GM19239 (cell line): Measurements from ENCODE around the gene GPS1.

Experiments used
- DNase-seq: peaks from one replicate; pipeline ENCODE4 v3.0.0; 2011; ENCODE audit warnings: low spot score; ENCODE audit not compliant: insufficient read length
- FAIRE-seq: peaks from 2 replicates; lab custom pipeline; 2011; peaks lifted over from hg19 to GRCh38; lab: Jason Lieb, UNC

Gene GPS1

GRCh38 chr17:82013772-82014321, 37.9 kb upstream of the GPS1 start:
- DNase-seq, result no peak
- FAIRE-seq, result no peak

- FAIRE-seq, result no peak
Observed at GRCh38 chr17:82014432-82014831, 37.3 kb upstream of the GPS1 start.

GRCh38 chr17:82014971-82015310, 36.8 kb upstream of the GPS1 start:
- FAIRE-seq (no peak), DNase-seq (no peak)

More at GRCh38 chr17:82014432-82014831, 37.3 kb upstream of the GPS1 start:
- no peak for DNase-seq

GRCh38 chr17:82015311-82015971, 36.3 kb upstream of the GPS1 start:
- no peak for FAIRE-seq

GRCh38 chr17:82016061-82016874, 35.4 kb upstream of the GPS1 start:
- FAIRE-seq, result no peak
- DNase-seq, result no peak

More at GRCh38 chr17:82015311-82015971, 36.3 kb upstream of the GPS1 start:
- no peak for DNase-seq

- FAIRE-seq, result no peak
- no peak for DNase-seq
Observed at GRCh38 chr17:82016875-82017459, 34.7 kb upstream of the GPS1 start.

- no peak for FAIRE-seq
- no peak for DNase-seq
Observed at GRCh38 chr17:82017612-82018151, 34.0 kb upstream of the GPS1 start.

- no peak for DNase-seq
- no peak for FAIRE-seq
Observed at GRCh38 chr17:82018152-82018988, 33.3 kb upstream of the GPS1 start.

- no peak for DNase-seq
- no peak for FAIRE-seq
Observed at GRCh38 chr17:82018989-82019689, 32.6 kb upstream of the GPS1 start.

GRCh38 chr17:82019690-82020571, 31.8 kb upstream of the GPS1 start:
- DNase-seq (peak; percentile 90), FAIRE-seq (no peak)

GRCh38 chr17:82020572-82021106, 31.1 kb upstream of the GPS1 start:
- FAIRE-seq, result no peak

GRCh38 chr17:82021107-82021899, 30.4 kb upstream of the GPS1 start:
- FAIRE-seq, result peak; percentile 69

More at GRCh38 chr17:82020572-82021106, 31.1 kb upstream of the GPS1 start:
- DNase-seq, result no peak

GRCh38 chr17:82021900-82022309, 29.8 kb upstream of the GPS1 start:
- DNase-seq, result no peak
- FAIRE-seq, result peak; percentile 58

More at GRCh38 chr17:82021107-82021899, 30.4 kb upstream of the GPS1 start:
- DNase-seq, result no peak

GRCh38 chr17:82022310-82022980, 29.3 kb upstream of the GPS1 start, which contains the start of gene CENPX:
Gene CENPX, minus strand, starts transcription at chr17:82022878. Its CDS starts 17 bp downstream, at chr17:82022861.
- FAIRE-seq, result no peak
- DNase-seq, result no peak

GRCh38 chr17:82022981-82023446, 28.7 kb upstream of the GPS1 start, which contains the start of gene LRRC45:
Gene LRRC45, plus strand, starts transcription at chr17:82023305. Its CDS starts 339 bp downstream, at chr17:82023644.
- FAIRE-seq (peak; percentile 99), DNase-seq (peak; percentile 99)
